Activated T-cell treated with anti-CD3 and anti-CD28 coated beads for 48 hours (primary cell): ENCODE results near the gene IFIH1.

Experiments
- DNase-seq: peaks from one replicate; pipeline ENCODE4 v3.0.0-alpha.2; 2020; ENCODE audit warnings: low read depth

Gene IFIH1

DNA sequence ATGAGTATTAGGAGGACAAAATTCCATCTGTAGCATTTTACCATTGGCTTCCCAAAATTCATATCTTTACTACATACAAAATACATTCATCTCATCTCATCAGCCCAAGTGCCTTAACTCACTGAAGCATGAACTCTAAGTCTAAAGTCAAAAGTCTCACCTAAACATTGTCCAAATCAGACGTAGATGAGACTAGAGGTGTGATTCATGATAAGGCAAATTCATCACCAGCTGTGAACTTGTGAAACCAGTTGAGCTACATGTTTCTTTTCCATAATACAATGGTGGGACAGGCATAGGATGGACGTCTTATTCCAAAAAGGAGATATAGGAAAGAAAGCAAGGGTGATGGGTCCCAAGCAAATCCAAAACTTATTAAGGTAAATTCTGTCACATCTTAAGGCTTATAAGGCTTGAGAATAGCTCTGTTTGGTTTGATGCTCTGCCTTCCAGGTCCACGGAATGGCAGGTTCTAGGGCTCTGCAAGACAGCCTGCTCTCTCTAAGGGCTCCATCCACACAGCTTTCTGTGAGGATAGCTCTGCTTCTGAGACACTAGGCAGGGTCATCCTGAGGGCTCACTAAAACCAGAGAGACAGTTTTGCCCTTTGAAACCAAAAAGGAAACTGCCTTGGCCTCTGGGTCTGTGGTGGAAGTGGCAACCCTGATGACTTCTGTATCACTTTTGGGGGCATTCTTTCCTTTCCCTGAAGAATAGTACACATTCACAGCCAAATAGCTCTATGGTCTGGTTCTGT, 9.6 kb downstream of the IFIH1 start:
- DNase-seq = no peak

DNA sequence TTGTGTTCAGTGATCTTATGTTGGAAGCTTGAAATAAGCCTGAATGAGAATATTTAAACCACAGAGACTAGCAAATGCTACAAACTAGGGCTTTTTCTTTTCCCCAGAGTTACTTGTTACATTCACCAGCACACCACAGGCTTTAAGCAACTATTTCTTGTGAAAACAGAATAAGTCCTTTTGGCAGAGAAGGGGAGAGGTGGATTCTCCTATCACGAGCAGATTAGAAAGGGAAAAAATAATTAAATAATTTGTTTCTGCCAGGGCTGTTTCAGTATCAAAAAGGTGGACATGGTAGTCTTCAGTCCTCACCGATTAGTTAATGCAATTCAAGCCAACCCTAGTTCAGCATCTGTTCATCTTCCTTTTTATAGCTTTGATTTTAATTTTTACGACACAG, 12.6 kb downstream of the IFIH1 start:
- DNase-seq = no peak

DNA sequence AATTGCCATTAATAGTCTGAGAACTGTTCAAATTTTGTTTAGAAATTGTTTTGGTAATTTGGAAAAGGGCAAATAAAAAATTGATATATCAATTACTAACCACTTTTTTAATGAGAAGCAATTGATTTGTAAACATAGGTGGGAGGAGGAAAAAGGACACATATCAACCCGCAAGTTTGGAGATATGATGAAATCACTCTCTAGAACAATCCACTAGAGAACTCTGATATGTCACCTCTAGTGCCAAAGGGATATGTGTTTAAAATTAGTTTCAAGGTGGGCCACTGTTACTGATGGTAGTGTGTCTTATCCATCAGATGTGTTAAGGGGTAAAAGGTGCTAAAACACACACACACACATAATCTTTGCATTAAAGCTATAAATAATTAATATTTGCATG, 16.6 kb downstream of the IFIH1 start:
- no peak for DNase-seq

DNA sequence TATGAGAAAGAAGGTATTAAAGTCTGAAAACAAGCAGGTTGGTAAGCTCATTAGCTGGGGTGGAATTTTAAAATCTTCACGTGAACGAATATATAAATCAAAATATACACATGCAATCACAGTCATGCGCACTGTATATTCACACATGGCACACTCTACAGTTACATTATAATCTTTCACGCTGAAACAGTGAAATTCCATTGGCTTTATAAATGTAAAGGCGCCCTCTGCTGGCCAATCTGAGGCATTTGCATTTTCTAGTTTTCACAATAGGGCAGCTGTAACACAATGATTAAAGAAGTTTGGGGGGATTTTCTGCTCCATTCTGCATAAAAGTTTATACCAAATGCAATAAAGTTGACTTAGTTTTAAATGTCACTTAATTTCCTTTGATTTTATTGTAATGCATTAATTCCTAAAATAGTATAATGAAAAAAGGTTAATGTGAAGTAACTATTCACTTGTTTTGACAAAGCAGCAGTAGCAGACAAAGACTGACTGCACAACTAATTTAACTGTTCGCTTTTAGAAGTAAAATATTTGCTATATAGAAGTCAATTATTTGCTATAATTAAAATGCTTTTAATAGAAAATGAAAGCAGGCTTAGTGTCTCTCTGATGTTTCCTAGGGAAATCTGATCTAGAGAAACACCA, 17.2 kb downstream of the IFIH1 start:
- DNase-seq = peak; percentile 12

DNA sequence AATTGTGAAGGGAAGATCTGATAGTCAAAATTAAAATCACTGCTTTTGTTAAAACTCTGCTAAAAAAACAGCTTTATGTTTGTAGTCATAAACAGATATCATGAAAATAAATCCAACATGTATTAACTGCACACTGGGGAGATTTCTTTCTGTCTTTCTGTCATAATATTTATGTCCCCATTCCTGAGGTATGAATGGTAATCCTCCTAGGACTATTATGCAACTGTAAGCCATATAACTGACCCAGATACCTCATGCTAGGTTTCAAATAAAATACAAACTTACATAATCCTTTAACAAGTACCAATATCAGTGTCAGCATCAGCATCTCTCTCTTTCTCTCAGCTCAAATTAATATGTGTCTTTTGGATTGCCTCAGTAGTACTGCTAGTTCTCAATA, 18.2 kb downstream of the IFIH1 start:
- no peak for DNase-seq

DNA sequence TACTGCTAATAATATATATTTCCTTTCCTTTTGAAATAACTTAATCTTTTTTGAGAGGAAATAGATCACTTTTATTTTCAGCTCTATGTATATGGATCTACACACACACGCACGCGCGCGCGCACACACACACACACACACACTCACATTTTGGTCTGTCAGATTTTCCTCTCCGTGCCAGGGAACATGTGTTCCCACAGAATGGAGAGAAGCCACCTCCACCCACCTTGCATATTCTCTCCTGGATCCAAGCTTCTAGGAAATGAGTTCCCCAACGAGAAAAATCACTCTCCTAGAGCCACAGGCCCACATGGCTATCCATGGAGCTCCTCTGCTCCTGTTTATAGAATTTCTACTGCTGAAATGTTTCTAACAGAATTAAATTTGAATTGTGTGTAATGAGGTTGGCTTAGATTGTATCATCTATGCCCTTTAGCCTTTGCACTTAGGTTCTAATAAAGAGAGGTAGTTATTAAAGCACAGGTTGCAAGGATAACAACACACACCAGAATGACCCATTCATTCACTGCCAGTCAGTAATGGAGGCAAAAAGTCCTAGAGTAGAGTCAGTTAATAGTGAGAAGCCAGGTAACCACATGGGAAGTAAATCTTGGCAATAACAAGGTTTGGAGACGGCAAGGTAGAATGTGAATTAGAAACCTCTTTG, 19.7 kb downstream of the IFIH1 start:
- no peak for DNase-seq

DNA sequence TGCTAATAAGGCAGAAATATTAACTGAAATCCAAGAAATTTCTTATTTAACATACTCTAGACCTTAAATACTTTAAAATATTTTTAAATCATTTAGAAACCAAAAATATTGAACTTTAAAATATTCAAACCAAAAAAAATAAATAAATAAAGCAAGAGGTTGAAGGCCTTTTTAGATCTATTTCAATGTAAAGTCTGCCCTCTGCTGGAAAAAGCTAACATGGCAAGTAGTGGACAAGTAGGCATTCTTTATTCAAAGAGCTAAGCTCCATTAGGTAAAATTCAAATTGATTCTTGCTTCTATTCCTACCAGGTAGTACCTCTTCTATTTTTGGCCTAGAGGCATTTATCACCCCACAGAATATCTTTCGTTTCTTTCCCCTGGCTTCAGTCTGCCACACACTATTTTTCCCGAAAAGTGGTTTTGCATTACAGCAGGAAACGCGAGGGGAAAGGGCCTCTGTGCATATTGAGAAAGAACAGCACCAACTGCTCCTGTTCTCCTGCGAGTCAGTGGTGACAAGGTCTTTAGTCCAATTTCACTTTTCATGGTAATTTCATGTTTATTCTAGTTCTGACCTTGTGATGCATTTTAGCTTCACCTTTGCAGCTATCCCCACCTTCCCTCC, 20.4 kb downstream of the IFIH1 start:
- no peak for DNase-seq

DNA sequence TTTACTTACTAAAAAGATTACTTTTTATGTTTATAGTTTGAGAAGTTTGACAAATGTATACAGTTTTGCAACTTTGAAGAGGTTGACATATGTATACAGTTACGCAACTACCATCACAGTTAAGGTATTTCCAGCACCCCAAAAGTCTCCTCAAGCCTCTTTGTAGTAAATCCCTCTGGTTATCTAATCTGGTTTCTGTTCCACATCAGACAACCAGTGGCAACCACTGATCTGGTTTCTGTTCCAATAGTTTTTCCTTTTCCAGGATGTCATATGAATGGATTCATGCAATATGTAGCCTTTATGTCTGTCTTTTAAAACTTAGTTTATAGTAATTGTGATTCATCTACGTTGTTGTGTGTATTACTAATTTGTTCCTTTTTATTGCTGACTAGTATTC, 23.5 kb downstream of the IFIH1 start:
- no peak for DNase-seq

DNA sequence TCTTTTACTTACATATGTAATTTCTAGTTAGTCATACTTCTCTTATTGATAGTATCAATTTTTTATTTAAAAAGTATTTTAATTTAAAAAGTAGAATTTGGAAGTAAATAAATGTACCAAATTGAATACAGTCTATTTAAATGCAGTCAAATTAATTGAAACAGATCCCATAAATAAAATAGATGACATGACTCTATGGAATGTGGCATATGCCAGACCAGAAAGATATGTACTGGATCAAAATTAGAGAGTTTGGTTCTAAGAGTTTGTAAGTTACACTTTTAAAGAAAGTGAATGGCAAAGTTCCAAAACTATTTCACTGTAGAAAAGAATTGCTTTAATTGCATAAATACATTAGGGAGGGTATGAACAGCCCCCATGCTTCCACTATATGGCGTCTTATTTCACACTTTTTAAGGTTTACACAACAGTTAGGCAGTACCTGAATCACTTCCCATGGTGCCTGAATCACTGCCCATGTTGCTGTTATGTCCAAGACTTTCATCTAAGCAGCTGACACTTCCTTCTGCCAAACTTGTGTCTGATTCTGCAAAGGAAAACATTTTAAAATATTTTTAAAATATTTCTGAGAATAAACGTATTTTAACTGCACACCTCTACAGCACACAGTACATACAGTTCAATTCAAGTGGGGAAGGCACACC, 25.2 kb downstream of the IFIH1 start:
- DNase-seq = no peak

DNA sequence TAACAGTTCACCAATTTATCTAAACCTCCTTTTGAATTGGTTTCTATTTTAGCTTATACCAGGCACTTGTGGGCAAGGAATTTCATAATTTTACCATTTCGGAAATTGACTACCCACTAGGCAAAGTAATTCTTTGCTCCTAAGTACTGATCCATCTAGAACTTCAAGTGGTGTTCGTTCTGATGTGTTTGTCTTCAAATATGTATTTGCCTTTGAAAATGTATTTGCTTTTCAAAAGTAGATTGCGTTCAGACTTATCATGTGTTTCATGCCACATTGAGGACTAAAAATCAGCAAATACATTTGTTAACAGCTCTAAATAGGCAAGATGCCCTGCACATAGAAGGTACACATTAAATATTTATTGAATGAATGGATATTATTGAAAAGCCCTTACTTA, 26.7 kb downstream of the IFIH1 start:
- no peak for DNase-seq

DNA sequence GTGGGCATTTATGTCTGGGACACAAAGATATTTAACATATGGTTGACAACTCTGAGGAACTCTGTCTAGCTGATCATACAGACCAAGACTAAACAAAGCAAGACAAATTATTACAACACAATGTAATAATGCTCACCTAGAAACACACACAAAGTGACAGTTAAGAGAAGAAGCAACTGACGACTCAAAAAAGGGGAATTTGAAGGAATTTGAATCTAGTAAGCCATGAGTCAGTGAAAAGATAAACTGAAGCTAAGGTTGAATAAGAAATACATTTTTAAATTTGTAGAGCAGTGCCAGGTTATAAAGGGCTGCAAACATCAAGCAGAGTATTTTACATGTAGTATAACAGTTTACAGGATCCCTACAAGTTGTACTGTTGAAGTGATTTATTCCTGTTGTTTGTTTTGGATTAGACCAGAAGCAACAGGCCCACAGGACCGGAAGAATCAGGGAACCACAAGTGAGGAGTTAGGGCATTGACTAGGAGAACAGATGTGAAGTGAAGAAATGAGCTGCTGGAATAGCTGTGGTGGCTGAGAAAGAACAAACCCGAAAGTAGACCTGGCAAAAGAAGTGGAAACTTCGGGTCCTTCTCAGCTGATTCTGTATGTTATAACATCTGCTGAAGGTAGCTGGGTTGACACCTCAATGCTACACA, 35.6 kb downstream of the IFIH1 start:
- no peak for DNase-seq

DNA sequence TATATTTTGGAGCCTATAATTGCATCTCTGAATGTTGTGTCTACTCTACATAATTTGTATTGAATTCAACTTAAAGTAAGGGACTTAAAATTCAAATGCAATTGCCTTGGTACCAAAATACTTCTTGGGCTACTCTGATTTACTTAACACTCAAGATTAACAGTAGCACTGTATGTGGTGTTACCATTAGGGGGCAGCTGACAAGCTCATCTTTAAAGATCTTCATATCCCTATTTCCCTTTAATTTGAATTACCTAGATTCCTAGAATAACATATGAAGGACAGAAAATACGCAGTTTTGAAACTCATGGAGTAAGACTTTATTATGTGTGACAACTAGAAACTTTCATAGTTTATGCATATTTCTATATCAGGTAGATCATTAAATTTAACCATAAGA, 37.8 kb downstream of the IFIH1 start:
- no peak for DNase-seq

DNA sequence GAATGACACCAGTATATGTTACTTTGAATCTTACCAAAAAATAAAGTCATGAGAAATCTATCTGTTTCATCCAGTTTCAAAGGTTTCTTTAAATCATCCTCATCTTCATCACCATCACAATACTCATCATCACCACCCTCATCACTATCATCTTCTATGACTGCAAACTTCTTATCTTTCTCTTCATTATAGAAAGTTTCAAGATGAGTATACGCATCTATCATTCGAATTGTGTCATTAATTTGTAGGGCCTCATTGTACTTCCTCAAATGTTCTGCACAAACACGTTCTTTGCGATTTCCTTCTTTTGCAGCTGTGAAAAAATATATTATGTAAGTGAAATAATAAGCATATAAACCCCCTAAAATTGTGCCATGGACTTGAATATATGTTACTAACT, 41.1 kb downstream of the IFIH1 start:
- no peak for DNase-seq

DNA sequence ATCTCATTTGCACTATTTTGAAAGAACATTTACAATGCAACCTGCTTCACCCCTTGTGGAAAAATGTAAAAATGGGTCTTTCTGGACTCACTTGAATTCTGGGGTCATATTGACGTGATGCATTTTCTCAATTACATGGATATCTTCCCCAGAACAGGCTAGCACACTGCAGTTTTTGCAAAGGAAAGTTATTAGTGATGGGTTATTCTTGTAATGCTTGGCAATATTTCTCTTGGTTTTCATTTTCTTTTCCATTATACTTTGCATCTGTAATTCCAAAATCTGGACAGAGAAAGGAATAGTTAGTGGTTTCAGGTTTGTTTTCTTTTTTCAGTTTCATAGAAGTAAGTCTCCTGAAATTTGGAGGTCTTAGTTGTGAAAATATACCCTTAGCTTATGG, 50.5 kb downstream of the IFIH1 start:
- DNase-seq = no peak

DNA sequence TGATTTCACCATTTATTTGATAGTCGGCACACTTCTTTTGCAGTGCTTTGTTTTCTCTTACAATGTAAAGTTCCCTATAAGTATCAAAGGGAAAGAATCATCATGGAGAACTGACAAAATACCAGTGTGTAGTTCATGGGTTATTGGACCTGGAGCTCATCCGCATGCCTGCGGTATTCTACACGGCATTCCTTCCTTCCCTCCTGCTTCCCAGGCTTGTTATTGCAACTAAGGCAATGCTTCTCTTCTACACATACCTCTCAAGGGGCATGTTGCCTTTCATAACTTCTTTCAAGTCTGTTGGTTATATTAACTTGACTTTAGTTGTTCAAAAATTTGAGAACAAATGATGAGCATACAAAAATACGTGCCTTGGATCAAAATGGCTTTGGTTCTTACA, 51.0 kb downstream of the IFIH1 start:
- no peak for DNase-seq

DNA sequence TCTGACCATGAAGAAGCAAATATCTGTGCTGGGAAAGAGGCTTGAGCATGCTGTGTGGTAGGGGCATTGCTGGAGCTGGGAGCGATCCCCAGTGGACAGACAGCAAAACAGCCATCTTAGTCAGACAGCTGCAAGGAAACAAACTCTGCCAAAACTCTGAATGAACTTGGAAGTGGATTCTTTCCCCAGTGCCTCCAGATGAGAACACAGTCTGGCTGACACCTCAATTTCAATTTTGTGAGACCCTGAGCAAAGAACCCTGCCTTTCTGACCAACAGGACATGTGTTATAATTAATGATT, 52.1 kb downstream of the IFIH1 start:
- no peak for DNase-seq

DNA sequence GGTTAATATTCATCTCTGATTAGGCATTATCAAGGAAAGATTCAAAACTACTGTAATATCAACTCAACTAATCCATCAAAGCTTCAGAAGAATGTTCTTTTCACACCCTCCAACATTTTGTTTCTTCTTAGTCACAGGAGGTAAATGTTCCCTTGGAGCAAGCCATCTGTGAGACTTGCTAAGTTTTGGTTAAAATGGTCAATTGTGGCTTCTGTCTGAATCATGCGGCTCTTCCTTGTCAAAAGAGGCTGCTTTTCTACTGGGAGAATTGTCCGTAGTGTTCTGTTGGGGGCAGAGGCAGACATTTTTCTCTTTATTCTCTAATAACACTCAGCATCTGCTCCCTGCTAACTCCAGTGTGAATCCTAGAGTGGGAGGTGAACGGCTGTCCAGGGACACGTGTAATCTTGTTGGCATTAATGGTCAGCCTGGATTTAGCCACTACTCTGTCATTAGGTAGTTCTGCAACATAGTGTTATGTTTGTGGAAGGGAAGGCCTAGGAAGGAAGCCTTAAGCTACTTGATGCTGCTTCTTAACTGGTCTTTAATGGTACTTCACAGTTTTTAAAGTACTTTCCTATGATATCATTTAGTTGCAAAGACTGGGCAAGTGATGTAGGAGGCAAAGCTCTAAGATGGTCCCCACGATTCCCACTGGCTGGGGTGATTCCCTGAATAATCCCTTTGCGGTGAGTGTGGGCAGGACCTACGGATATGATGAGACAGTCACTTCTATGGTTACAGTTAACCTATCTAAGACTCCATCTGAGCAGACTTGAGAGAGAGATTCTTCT, 52.6 kb downstream of the IFIH1 start:
- DNase-seq = no peak

DNA sequence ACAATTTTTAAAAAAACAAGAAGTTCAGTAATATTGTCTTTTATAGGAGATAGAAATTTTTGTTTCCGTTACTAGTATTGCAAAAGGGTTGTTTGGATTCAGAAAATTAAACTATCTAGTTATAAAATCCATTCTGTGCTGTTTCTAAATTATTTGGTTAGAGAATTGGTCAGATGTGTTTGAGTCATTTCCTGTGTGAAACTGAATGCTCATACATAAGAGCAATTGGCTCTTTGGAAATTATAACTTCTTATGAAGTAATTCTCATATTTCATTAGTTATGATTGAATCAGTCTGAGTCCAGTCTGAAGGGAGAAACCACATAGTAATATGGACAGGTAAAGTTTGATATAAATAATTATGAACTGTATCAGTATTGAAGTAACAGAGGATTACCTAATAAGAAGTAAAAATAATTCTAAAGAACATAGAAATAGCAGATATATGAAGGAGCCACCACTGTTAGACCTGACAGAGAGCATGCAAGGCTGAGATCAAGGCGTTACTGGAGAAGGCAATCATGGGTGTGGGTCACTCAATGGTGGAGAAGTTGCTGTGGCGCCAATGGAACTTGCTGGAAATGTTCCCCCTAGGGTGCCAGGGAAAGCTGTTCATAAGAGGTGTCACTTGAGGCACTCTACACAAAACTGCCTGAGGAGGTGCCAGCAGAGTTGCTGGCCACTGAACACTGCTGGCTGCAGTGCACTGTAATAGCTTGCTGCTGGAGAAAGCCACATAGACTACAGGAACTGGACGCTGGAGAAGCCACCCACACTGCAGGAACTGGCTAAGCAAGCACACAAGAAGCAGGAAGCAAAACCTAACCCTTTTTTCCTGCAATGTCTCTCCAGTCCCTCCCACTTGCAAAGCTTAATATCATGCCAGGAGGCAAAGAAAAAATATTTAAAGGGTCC, 57.2 kb downstream of the IFIH1 start:
- DNase-seq = no peak

DNA sequence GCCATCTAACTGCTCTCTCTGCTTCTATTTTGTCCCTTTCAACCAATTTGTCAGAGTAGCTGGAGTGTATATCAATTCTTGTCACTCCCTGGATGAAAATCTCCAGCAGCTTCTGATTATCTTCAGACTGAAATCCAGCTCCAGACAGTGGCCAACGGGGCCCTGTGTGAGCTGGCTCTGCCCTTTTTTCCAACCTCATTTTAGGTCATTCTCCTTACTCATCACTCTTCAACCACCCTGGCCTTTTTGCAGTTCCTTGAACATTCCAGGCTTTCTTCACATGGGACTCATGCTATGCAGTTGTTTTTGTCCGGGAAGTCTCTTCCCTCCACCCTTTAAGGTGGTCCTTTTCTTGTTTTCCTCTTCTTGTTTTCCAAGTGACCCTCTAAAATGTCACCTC, 59.8 kb downstream of the IFIH1 start:
- no peak for DNase-seq

DNA sequence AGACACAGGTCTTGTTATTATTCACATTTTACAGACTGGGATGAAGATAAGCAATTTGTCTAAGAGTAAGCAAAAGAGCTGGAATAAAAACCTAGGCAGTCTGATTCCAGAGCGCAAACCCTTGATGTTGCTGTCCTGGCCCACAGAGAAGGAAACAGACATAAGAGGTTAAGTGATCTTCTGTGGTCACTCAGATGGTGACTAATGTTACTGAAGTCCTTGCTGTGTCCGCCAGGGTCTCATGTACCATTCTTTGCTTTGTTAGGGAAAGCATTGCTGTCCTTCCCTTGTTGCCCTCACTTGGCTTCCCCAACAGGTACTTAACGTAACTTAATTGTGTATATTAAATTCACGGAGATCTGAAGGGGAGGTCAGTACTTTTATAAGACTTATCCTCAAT, 60.3 kb downstream of the IFIH1 start:
- no peak for DNase-seq
